Vagina (tissue), 2 donors: ENCODE measurements around the gene SLC6A1.

Experiments
- POLR2A ChIP-seq, 2 donors: fragments of 450-650 bp; IDR thresholded peaks; one replicate each; pipeline ENCODE4 v1.6.1; 2017; ENCODE audit warnings: antibody characterized with exemption in 2 of 2, mild to moderate bottlenecking in 2 of 2, moderate library complexity in 2 of 2
- POLR2AphosphoS5 ChIP-seq, 2 donors: sonication (generic); formaldehyde crosslinking; IDR thresholded peaks; one replicate each; pipeline ENCODE4 v1.9.0; 2017; ENCODE audit warnings: antibody characterized with exemption in 2 of 2, mild to moderate bottlenecking in 2 of 2, low read depth in 1 of 2; ENCODE audit not compliant: insufficient read depth in 1 of 2
- TF ChIP-seq, protein P1 (sequence below), 3 experiments: fragments of 450-650 bp in 2 of 3; fragments of 200-600 bp in 1 of 3; sonication (generic) in 1 of 3; IDR thresholded peaks; one replicate each; pipeline ENCODE4 v1.5.1; 2017 to 2019; ENCODE audit warnings: antibody characterized with exemption in 3 of 3, mild to moderate bottlenecking in 2 of 3, moderate library complexity in 2 of 3

DNA sequence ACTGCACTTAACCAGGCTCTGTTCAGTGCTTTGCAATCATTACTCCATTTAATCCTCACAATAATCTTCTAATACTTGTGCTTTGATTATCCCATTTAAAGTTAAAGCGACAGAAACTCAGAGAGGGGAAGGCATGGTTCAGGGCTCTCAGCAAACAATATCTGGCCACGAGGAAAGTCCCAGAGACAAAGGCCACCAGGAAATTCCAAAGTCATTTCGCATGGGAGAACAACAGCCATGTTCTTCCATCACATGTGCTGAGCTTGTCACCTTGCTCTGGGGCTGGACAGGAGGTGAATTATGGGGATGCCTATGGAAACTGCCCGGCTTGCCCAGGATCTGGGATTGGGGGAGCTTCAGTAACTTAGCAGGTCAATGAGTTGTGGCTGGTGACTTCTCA is 95.5 kb downstream of the SLC6A1 start:
- TF ChIP-seq, protein P1, sequence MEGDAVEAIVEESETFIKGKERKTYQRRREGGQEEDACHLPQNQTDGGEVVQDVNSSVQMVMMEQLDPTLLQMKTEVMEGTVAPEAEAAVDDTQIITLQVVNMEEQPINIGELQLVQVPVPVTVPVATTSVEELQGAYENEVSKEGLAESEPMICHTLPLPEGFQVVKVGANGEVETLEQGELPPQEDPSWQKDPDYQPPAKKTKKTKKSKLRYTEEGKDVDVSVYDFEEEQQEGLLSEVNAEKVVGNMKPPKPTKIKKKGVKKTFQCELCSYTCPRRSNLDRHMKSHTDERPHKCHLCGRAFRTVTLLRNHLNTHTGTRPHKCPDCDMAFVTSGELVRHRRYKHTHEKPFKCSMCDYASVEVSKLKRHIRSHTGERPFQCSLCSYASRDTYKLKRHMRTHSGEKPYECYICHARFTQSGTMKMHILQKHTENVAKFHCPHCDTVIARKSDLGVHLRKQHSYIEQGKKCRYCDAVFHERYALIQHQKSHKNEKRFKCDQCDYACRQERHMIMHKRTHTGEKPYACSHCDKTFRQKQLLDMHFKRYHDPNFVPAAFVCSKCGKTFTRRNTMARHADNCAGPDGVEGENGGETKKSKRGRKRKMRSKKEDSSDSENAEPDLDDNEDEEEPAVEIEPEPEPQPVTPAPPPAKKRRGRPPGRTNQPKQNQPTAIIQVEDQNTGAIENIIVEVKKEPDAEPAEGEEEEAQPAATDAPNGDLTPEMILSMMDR (IDR thresholded peaks at IDR 0.05), result no peak
- TF ChIP-seq POLR2A (IDR thresholded peaks at IDR 0.05) (no peak), POLR2AphosphoS5 (IDR thresholded peaks at IDR 0.05; ENCODE audit: insufficient read depth in 1 of 2, low read depth in 1 of 2) (no peak)
